ENCODE results near the gene NDUFB2.
"Not testable (repeated sequence)": the region's sequence is repeated elsewhere in the genome, so short reads cannot be mapped to it uniquely, and the experiment has no call there.

NDUFB2 gene

DNA sequence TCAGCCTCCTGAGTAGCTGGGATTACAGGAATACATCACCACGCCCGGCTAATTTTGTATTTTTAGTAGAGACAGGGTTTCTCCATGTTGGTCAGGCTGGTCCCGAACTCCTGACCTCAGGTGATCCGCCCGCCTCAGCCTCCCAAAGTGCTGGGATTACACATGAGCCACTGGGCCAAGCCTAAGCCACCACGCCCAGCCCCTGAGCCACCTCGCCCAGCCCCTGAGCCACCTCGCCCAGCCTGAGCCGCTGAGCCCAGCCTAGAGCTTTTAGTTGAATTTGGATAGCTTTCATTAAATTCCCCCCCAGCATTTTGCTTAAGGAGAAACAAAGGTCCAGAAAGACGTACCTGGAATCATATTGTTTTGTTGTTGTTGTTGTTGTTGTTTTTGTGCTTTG, 26.6 kb upstream of the NDUFB2 start:
- CTCF ChIA-PET = interaction anchor here (0.6 to 1.3 kb wide), 4 partner anchors 10 to 935 kb away, joined by 3 to 6 read pairs (median 4); no protein-coding TSS in a partner anchor

DNA sequence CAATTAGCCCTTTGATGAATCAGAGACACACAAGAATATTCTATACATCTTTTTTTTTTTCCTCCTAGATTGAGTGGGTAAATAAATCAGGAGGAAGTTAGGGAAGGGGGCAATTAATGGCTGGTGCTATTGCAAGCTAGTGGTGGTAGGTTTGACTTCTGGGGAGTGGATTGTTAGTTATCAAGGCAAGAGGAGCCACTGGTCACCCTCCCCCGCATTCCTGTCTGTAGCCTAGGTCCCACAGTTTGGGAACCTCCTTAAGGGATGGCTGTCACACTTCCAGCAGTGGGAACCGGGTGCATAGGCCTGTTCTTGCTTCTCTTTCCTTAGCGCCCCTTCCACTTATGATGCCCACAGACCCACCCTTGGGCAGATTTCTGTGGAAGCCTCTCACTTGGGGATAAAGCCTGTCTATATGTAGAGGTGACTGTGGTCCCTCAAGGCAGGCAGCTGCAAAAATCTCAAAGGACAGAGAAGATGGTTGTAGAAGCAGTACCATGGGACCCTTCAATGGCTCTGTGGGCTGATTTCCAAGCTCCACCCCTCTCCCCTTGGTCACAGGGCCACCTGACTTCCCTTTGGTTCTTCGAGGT, 26.1 kb upstream of the NDUFB2 start:
- Histone ChIP-seq H3K4me3 (ENCODE audit: low read depth, low read length) (no peak overlapping the region), H3K4me1 (ENCODE audit: control insufficient read depth, insufficient read depth, low read length) (no peaks in the 10 kb centered on the region), H3K36me3 (ENCODE audit: control insufficient read depth in 2 of 2, insufficient read depth in 1 of 2, low read length in 2 of 2) (peaks cover 0 to 2% of the 10 kb centered on the region in 2 experiments; a peak in 1 of 3 replicates), H3K9me3 (ENCODE audit: control insufficient read depth, insufficient read depth, low read depth, low read length) (no peaks in the 10 kb centered on the region), H3K27ac (ENCODE audit: extremely low read depth, low read depth, low read length) (no peak overlapping the region)
- TF ChIP-seq MYNN (tag by site-specific recombination; IDR thresholded peaks at IDR 0.05; ENCODE audit: borderline replicate concordance) = no peak
- no peak for TF ChIP-seq ZNF112 (tag by site-specific recombination; IDR thresholded peaks at IDR 0.05)
- TF ChIP-seq ZNF335 (tag by site-specific recombination; conservative IDR thresholded peaks at IDR 0.05) = no peak
- no peak for TF ChIP-seq ZNF302 (tag by site-specific recombination; IDR thresholded peaks at IDR 0.05; ENCODE audit: low read depth)
- CTCF ChIA-PET = interaction anchor here (0.6 to 1.2 kb wide), 2 partner anchors 10 to 935 kb away, joined by 4 to 6 read pairs; no protein-coding TSS in a partner anchor
- POLR2A ChIA-PET = interaction anchor here (0.7 kb wide), 1 partner anchor 25 kb away, joined by 4 read pairs; no protein-coding TSS in a partner anchor

More for the DNA sequence above, 26.6 kb upstream of the NDUFB2 start:
- POLR2A ChIA-PET; H3K4me3 ChIP-seq (ENCODE audit: low read depth, low read length); H3K4me1 ChIP-seq (ENCODE audit: control insufficient read depth, insufficient read depth, low read length); H3K36me3 ChIP-seq (ENCODE audit: control insufficient read depth in 2 of 2, insufficient read depth in 1 of 2, low read length in 2 of 2); H3K9me3 ChIP-seq (ENCODE audit: control insufficient read depth, insufficient read depth, low read depth, low read length); H3K27ac ChIP-seq (ENCODE audit: extremely low read depth, low read depth, low read length): not testable (repeated sequence)
- peak; percentile 98 for TF ChIP-seq KLF1 (tag by site-specific recombination; IDR thresholded peaks at IDR 0.05)

DNA sequence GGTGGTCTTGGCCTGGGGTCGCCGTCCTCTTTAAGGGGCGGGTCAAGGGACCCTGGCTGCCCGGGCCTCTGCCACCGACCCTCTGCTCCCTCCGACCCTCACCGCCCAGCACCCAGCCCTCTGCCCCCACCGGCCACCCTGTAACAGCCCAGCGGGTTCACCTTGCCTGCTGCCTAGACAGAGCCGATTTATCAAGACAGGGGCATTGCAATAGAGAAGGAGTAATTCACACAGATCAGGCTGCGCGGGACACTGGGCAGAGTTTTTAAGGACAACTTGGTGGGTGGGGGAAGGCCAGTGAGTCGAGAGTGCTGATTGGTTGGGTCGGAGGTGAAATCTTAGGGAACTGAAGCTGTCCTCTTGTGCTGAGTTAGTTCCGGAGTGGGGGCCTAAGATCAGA, 24.5 kb upstream of the NDUFB2 start:
- POLR2A ChIA-PET = no interaction called here
- TF ChIP-seq, protein P1, sequence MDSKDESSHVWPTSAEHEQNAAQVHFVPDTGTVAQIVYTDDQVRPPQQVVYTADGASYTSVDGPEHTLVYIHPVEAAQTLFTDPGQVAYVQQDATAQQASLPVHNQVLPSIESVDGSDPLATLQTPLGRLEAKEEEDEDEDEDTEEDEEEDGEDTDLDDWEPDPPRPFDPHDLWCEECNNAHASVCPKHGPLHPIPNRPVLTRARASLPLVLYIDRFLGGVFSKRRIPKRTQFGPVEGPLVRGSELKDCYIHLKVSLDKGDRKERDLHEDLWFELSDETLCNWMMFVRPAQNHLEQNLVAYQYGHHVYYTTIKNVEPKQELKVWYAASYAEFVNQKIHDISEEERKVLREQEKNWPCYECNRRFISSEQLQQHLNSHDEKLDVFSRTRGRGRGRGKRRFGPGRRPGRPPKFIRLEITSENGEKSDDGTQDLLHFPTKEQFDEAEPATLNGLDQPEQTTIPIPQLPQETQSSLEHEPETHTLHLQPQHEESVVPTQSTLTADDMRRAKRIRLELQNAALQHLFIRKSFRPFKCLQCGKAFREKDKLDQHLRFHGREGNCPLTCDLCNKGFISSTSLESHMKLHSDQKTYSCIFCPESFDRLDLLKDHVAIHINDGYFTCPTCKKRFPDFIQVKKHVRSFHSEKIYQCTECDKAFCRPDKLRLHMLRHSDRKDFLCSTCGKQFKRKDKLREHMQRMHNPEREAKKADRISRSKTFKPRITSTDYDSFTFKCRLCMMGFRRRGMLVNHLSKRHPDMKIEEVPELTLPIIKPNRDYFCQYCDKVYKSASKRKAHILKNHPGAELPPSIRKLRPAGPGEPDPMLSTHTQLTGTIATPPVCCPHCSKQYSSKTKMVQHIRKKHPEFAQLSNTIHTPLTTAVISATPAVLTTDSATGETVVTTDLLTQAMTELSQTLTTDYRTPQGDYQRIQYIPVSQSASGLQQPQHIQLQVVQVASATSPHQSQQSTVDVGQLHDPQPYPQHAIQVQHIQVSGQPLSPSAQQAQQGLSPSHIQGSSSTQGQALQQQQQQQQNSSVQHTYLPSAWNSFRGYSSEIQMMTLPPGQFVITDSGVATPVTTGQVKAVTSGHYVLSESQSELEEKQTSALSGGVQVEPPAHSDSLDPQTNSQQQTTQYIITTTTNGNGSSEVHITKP (tag by site-specific recombination; IDR thresholded peaks at IDR 0.05) = no peak
- TF ChIP-seq SETDB1 (IDR thresholded peaks at IDR 0.05; ENCODE audit: insufficient read length, low read length) = peak; percentile 35
- CTCF ChIA-PET = no interaction called here
- Histone ChIP-seq H3K36me3 (ENCODE audit: control insufficient read depth in 2 of 2, insufficient read depth in 1 of 2, low read length in 2 of 2) (peaks cover 0 to 17% of the 10 kb centered on the region in 2 experiments; a peak in 2 of 3 replicates), H3K4me3 (ENCODE audit: low read depth, low read length) (no peak overlapping the region), H3K4me1 (ENCODE audit: control insufficient read depth, insufficient read depth, low read length) (no peaks in the 10 kb centered on the region), H3K9me3 (ENCODE audit: control insufficient read depth, insufficient read depth, low read depth, low read length) (no peaks in the 10 kb centered on the region), H3K27ac (ENCODE audit: extremely low read depth, low read depth, low read length) (no peak overlapping the region)

DNA sequence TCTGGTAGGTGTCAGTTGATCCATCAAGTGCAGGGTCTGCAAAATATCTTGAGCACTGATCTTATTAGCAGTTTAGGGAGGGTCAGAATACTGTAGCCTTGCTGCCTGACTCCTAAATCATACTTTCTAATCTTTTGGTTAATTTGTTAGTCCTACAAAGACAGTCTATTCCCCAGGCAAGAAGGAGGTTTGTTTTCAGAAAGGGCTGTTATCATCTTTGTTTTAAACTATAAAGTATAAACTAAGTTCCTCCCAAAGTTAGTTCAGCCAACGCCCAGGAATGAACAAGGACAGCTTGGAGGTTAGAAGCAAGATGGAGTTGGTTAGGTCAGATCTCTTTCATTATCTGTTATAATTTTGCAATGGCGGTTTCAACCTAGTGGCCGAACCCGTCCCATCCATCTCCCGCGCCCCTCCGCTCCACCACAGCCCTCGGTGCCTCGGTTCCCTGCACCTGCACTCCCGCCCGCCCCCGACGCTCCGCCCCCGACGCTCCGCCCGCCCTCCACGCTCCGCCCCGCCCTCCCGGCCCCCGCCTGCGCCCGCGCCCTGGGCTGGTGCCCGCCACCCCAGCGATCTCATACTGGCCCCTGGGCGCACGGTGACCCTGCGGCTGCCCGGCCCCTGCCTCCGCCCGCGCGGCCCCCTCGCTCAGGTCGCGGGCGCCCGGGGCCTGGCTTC, 24.0 kb upstream of the NDUFB2 start, which contains the start of gene ADCK2:
ADCK2 (plus strand) TSS at position 564 of the 681 bp plus-strand sequence. CDS start 386 bp downstream, outside the sequence.
- Histone ChIP-seq H3K36me3 (ENCODE audit: control insufficient read depth in 2 of 2, insufficient read depth in 1 of 2, low read length in 2 of 2) (peaks cover 0 to 23% of the 10 kb centered on the region in 2 experiments; a peak in 2 of 3 replicates), H3K4me1 (ENCODE audit: control insufficient read depth, insufficient read depth, low read length) (no peaks in the 10 kb centered on the region), H3K9me3 (ENCODE audit: control insufficient read depth, insufficient read depth, low read depth, low read length) (no peaks in the 10 kb centered on the region), H3K27ac (ENCODE audit: extremely low read depth, low read depth, low read length) (peak within 1 kb of the TSS; percentile 87), H3K4me3 (ENCODE audit: low read depth, low read length) (peak within 1 kb of the TSS; percentile 61)
- POLR2A ChIA-PET = no interaction called here
- CTCF ChIA-PET = interaction anchor here (1.0 kb wide), 1 partner anchor 309 kb away, joined by 3 read pairs; no protein-coding TSS in a partner anchor
- TF ChIP-seq, protein P2, sequence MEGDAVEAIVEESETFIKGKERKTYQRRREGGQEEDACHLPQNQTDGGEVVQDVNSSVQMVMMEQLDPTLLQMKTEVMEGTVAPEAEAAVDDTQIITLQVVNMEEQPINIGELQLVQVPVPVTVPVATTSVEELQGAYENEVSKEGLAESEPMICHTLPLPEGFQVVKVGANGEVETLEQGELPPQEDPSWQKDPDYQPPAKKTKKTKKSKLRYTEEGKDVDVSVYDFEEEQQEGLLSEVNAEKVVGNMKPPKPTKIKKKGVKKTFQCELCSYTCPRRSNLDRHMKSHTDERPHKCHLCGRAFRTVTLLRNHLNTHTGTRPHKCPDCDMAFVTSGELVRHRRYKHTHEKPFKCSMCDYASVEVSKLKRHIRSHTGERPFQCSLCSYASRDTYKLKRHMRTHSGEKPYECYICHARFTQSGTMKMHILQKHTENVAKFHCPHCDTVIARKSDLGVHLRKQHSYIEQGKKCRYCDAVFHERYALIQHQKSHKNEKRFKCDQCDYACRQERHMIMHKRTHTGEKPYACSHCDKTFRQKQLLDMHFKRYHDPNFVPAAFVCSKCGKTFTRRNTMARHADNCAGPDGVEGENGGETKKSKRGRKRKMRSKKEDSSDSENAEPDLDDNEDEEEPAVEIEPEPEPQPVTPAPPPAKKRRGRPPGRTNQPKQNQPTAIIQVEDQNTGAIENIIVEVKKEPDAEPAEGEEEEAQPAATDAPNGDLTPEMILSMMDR (tag by site-specific recombination; IDR thresholded peaks at IDR 0.05) = no peak
- no peak for TF ChIP-seq ZNF529 (tag by site-specific recombination; IDR thresholded peaks at IDR 0.05; ENCODE audit: insufficient replicate concordance)
- peak; percentile 42; the same call in 1 of the 2 replicates for TF ChIP-seq YY2 (tag by site-specific recombination; IDR thresholded peaks at IDR 0.05)
- no peak for TF ChIP-seq ZNF248 (tag by site-specific recombination; IDR thresholded peaks at IDR 0.05)
- no peak for TF ChIP-seq SETDB1 (IDR thresholded peaks at IDR 0.05; ENCODE audit: insufficient read length, low read length)
- no peak for TF ChIP-seq ZNF423 (tag by site-specific recombination; IDR thresholded peaks at IDR 0.05)
- no peak for TF ChIP-seq TRIM28 (IDR thresholded peaks at IDR 0.05; ENCODE audit: borderline replicate concordance, low read length)
- no peak for TF ChIP-seq ZNF146 (tag by site-specific recombination; IDR thresholded peaks at IDR 0.05)
- TF ChIP-seq SP3 (tag by site-specific recombination; IDR thresholded peaks at IDR 0.05) = peak; percentile 12; the same call in 1 of the 2 replicates
- no peak for TF ChIP-seq ZBTB7A (tag by site-specific recombination; IDR thresholded peaks at IDR 0.05; ENCODE audit: low read depth)
- TF ChIP-seq ZNF521 (tag by site-specific recombination; IDR thresholded peaks at IDR 0.05) = no peak
- peak; percentile 26; the same call in 1 of the 2 replicates for TF ChIP-seq ZNF76 (tag by site-specific recombination; IDR thresholded peaks at IDR 0.05; ENCODE audit: borderline replicate concordance, low read depth)
- TF ChIP-seq ZNF514 (tag by site-specific recombination; IDR thresholded peaks at IDR 0.05) = no peak
- TF ChIP-seq ZFP69B (tag by site-specific recombination; IDR thresholded peaks at IDR 0.05) = no peak
- no peak for TF ChIP-seq ZBTB17 (tag by site-specific recombination; IDR thresholded peaks at IDR 0.05)
